GM21447 (cell line): ENCODE results near the gene CDH13.

Source experiments
- ATAC-seq: cut with Tn5 transposase; IDR thresholded peaks from one replicate; pipeline ENCODE4 v1.9.1; 2021; ENCODE audit not compliant: unreplicated experiment

CDH13 gene

GRCh38 chr16:83389751-83390150 lies 763.0 kb downstream of the CDH13 start:
- no peak for ATAC-seq

- ATAC-seq, result no peak
Measured at GRCh38 chr16:83390759-83391158, 764.0 kb downstream of the CDH13 start.

- ATAC-seq, result no peak
Measured at GRCh38 chr16:83392743-83393142, 766.0 kb downstream of the CDH13 start.

- no peak for ATAC-seq
Measured at GRCh38 chr16:83393196-83393981, 766.6 kb downstream of the CDH13 start.

GRCh38 chr16:83397601-83398291 lies 771.0 kb downstream of the CDH13 start:
- no peak for ATAC-seq

- ATAC-seq, result no peak
Measured at GRCh38 chr16:83400234-83400633, 773.5 kb downstream of the CDH13 start.

- no peak for ATAC-seq
Measured at GRCh38 chr16:83402160-83402814, 775.5 kb downstream of the CDH13 start.

GRCh38 chr16:83402967-83403366 lies 776.2 kb downstream of the CDH13 start:
- no peak for ATAC-seq

GRCh38 chr16:83403761-83404160 lies 777.0 kb downstream of the CDH13 start:
- no peak for ATAC-seq

- ATAC-seq, result no peak
Measured at GRCh38 chr16:83404261-83404660, 777.5 kb downstream of the CDH13 start.

- no peak for ATAC-seq
Measured at GRCh38 chr16:83407928-83408327, 781.2 kb downstream of the CDH13 start.

GRCh38 chr16:83409347-83409746 lies 782.6 kb downstream of the CDH13 start:
- no peak for ATAC-seq

GRCh38 chr16:83418565-83418964 lies 791.8 kb downstream of the CDH13 start:
- ATAC-seq, result no peak

GRCh38 chr16:83420206-83420760 lies 793.5 kb downstream of the CDH13 start:
- ATAC-seq, result no peak

GRCh38 chr16:83433201-83433600 lies 806.4 kb downstream of the CDH13 start:
- ATAC-seq, result no peak

GRCh38 chr16:83437036-83437435 lies 810.3 kb downstream of the CDH13 start:
- ATAC-seq, result no peak

- ATAC-seq, result no peak
Measured at GRCh38 chr16:83438326-83438725, 811.6 kb downstream of the CDH13 start.

- ATAC-seq, result no peak
Measured at GRCh38 chr16:83439412-83439811, 812.6 kb downstream of the CDH13 start.

- no peak for ATAC-seq
Measured at GRCh38 chr16:83441517-83441916, 814.7 kb downstream of the CDH13 start.

- no peak for ATAC-seq
Measured at GRCh38 chr16:83443972-83444371, 817.2 kb downstream of the CDH13 start.

GRCh38 chr16:83447560-83447959 lies 820.8 kb downstream of the CDH13 start:
- ATAC-seq, result no peak

- ATAC-seq, result no peak
Measured at GRCh38 chr16:83449861-83450260, 823.1 kb downstream of the CDH13 start.
